GM19468 (cell line): ENCODE results near the gene SLC4A7.
"Not testable (repeated sequence)": the region's sequence is repeated elsewhere in the genome, so short reads cannot be mapped to it uniquely, and the experiment has no call there.

Experiments used
- ATAC-seq: cut with Tn5 transposase; IDR thresholded peaks from one replicate; pipeline ENCODE4 v1.9.1; 2021; ENCODE audit warnings: mild to moderate bottlenecking, moderate library complexity, moderate number of reproducible peaks; ENCODE audit not compliant: unreplicated experiment; ENCODE audit errors: extremely low read depth

Gene SLC4A7

DNA sequence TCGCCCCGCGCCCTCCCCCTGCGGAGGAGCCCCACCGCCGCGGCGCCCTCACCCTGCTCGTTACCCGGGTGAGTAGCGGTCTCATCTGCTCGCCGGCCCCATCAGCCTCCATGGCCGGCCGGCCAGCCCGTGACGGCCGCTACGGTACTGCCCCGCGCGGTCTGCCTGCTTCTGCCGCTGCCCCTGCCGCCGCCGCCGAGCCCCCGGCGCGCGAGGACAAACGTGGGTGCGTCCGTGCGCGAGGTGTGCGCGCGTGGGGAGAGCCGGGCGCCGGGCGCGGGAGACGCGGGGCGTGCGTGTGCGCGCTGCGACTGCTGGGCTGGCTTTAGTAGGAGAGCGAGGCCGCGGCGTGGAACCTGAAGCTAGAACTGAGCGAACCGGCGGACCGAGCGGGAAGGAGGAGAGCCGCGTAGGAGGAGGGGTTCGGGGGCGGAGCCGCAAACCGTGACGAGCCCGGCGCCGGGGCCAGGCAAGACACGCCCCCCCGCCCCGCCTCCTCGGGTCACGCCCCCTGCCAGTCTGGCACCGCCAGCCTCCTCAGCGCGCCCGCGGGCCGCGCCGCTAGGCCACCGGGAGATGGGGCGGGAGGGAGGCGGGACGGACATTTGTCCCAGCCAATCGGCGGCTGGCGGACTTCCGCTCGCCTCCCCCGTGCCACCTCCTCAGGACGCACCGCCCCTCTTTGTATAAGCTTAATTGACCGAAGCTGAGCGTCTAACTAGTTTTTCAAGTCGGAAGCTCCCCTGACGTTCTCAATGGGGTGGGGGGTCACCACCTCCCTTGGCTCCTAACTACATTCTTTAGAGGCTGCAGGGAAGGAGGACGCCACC lies at the start of gene SLC4A7:
Gene SLC4A7, minus strand, starts transcription at position 370 of the 830 bp plus-strand sequence. Its CDS starts 258 bp downstream, at position 112.
- peak; percentile 96 for ATAC-seq

GRCh38 chr3:27533261-27533607 lies 49.0 kb upstream of the SLC4A7 start:
- ATAC-seq: no peak

DNA sequence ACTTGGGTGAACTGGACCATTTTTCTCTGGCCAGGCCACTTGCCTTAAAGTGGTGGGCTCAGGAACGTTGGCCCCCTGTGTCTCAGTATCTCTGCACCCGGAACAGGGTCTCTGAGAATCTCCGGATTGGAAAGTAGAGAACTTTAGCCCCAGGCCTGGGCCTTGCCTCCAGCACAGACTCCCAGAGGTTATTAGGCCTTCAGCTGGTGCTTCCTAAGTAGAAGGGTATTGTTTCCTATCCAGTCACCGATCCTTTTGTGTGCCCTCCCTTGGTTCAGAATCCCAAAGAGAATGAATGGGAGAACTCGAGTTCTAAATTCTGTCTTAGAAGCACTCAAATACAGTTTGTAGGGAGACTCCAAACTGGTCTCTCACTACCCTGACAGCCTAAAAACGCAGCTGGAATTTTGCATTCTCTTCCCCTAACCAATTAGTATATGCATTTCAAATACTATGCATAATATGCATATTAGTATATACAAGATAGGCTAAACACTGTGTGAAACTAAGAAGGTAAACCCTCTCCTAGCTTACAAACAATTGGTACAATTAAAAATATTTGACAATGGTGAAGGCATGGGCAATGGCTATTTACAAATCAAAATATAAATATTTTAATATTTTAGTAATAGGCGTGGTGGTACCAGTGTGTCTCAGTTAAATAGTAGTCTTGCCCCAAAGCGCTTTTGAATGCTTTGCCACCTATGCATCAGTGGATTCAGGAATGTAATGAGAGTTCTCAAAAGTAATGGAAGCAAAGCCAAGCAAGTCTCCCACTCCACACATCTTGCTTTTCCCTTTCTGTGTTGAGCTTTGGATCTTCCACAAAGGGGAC lies 48.5 kb upstream of the SLC4A7 start:
- ATAC-seq: no peak

- not testable (repeated sequence) for ATAC-seq
Observed at GRCh38 chr3:27531193-27531751, 47.1 kb upstream of the SLC4A7 start.

GRCh38 chr3:27528791-27529190 lies 44.6 kb upstream of the SLC4A7 start:
- ATAC-seq: no peak

DNA sequence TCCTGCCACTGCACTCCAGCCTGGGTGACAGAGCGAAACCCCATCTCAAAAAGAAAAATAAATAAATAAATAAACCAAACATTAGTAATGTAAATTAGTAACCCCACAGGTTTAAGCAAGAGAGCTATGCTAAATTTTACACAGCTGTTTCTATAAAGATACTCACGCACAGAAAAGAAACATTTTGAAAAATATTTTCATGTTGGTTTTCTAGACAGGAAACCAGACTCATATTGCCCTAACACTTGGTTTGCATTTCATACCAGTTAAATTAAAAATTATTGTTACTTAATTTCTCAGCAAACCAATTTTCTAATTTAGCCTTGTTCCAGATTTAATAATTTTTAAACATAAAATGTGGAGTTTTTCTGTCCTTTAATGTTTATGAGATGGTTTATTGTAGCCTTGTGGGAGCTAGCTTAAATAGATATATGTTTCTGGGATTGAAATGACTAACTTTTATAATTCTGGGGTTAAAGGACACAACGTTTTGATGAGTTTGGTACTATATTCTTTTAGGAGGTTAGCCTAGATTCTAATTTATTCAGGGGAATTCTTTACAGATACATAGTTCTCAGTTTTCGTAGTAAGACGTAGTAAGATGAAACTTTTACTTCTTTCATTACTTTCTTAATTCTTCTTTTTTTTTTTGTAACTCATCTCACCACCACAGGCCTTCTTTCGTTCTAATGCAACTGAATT lies 42.6 kb upstream of the SLC4A7 start:
- ATAC-seq: no peak

DNA sequence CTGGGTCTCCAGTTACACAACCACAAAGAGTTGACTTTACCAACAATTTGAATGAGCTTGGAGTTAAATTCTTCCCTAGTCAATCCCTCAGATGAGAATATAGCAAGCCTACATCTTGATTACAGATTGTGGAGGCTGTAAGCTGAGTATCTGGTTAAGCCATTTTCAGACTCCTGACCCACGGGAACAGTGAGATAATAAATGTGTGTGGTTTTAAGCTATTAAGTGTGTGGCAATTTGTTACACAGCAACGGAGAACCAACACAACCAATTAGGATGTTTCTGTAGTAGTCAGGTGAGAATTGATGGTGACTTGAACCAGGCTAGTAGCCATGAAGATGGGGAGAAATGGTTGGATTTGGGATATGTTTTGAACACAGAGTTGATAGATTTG lies 37.7 kb upstream of the SLC4A7 start:
- no peak for ATAC-seq

- no peak for ATAC-seq
Observed at GRCh38 chr3:27521179-27521871, 37.1 kb upstream of the SLC4A7 start.

DNA sequence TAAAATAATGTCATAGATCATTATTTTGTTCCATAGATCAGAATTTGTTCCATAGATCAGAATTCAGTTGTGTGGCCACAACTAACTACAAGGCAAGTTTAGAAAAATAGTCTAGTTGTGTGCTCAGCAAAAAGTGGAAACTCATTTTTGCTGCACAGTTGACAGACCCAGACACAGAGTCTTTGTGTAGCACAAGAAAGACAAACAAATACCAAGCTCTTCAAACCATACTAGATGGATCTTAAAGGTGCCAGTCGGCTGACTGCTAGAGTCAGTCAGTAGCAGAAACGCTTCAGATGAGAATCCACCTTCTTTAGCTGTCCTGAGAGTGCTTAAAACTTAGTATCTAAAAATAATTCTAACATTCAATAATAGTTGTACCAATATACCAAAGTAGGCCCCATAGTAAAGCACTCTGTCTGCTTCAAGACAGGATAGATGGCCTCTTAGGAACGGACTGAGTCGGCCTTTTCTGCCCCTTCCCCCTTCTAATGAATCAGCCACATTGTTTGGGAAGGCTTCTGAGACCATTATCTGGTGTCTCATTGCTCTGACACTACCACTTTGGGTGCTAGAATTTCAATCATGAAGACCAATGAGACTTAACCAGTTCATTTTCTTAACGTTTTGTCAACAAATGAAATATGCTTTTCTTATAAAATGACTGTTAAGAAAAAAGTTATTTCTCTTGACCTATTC lies 27.7 kb upstream of the SLC4A7 start:
- ATAC-seq: no peak

DNA sequence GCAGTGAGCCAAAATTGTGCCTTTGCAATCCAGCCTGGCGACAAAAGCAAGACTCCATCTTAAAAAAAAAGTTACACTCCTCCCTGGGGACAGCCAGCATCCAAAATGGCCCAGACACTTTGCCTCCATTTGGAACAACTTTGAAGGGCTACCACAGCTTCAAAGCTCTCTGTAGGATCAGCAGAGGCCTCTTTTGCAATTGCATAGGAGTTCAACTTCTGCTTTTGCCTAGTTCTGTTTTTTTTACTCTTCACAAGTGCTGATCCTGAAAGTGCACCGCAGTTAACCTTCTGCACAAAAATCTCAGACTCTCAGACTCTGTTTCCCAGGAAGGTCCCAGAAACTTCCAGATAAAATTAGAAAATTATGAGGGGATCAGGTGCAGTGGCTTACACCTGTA lies 25.2 kb upstream of the SLC4A7 start:
- no peak for ATAC-seq

GRCh38 chr3:27508424-27508823 lies 24.2 kb upstream of the SLC4A7 start:
- no peak for ATAC-seq

- no peak for ATAC-seq
Observed at GRCh38 chr3:27507515-27508266, 23.5 kb upstream of the SLC4A7 start.

GRCh38 chr3:27507111-27507510 lies 22.9 kb upstream of the SLC4A7 start:
- ATAC-seq: no peak

- no peak for ATAC-seq
Observed at GRCh38 chr3:27504749-27505148, 20.6 kb upstream of the SLC4A7 start.

DNA sequence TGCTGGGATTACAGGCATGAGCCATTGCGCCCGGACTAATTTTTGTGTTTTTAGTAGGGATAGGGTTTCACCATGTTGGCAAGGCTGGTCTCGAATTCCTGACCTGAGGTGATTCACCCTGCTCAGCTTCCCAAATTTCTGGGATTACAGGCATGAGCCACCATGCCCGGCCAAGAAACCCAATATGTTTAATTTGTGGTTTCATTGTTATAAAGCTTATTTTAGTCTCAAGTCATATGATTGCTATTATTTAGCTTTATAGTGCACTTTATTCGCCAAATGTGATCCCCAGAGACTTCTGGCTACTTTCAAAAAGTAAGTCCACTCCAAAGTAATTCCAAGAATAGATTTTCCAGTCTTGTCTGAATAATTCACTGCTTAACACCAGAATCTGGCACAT lies 19.3 kb upstream of the SLC4A7 start:
- no peak for ATAC-seq

DNA sequence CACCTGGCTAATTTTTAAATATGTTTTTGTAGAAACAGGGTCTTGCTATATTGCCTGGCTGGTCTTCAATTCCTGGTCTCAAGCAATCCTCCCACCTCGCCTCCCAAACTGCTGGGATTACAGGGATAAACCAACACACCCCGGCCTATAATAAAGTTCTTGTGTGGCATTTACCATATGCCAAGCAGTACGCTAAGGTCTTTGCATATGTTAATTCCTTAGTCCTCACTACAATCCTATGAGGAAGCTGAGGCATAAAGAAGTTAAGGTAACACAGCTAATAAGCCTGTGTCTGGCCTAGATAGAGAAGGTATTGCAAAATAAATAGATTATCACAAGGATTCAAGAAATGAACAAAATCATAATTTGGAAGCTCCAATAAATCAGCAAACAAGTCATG lies 17.6 kb upstream of the SLC4A7 start:
- ATAC-seq: no peak

- no peak for ATAC-seq
Observed at GRCh38 chr3:27500986-27501385, 16.8 kb upstream of the SLC4A7 start.

DNA sequence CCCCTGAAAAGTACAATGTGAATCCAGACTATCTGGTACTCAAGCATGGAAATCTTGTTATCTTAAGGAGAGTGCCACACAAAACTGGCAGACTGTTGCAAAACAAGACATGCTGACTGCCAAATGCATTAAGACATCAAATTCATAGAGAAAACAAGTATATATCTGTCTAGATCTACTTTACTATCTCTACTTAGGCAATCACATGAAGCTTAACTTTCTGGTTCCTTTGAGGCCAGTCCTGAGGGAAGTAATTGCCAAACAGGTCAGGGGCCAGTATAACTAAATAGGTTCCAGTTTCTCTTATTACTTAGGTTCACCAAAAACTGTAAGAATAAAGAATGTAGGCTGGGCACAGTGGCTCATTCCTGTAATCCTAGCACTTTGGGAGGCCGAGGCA lies 15.9 kb upstream of the SLC4A7 start:
- ATAC-seq: no peak

- no peak for ATAC-seq
Observed at GRCh38 chr3:27494784-27495183, 10.6 kb upstream of the SLC4A7 start.
